Testis (tissue), 2 donors: ENCODE results near the gene KISS1R.

Experiments used
- CTCF ChIP-seq, 3 experiments: fragments of 450-650 bp in 2 of 3; fragments of 200-600 bp in 1 of 3; sonication (generic) in 1 of 3; IDR thresholded peaks; one replicate each; pipeline ENCODE4 v1.5.1; 2016 to 2019; ENCODE audit warnings: antibody characterized with exemption in 3 of 3, mild to moderate bottlenecking in 2 of 3, moderate library complexity in 1 of 3
- POLR2A ChIP-seq: fragments of 450-650 bp; IDR thresholded peaks from one replicate; pipeline ENCODE4 v1.6.1; 2017; ENCODE audit warnings: antibody characterized with exemption, mild to moderate bottlenecking, moderate library complexity

GRCh38 chr19:960020-960419 is 42.9 kb downstream of the KISS1R start:
- no peak for TF ChIP-seq POLR2A
- TF ChIP-seq CTCF (IDR thresholded peaks at IDR 0.05) = no peak
